NCI-H345 treated with DMSO at 0.1 percent for 48 hours (cell line): ENCODE data around the gene KRTAP2-3.
"Not testable (repeated sequence)": the region's sequence is repeated elsewhere in the genome, so short reads cannot be mapped to it uniquely, and the experiment has no call there.

Experiments
- DNase-seq: peaks from one replicate; lab custom pipeline; 2025; ENCODE audit not compliant: unreplicated experiment; lab: John Stamatoyannopoulos, UW

The KRTAP2-3 gene

GRCh38 chr17:41037853-41038350 is 22.0 kb downstream of the KRTAP2-3 start:
- no peak for DNase-seq

- DNase-seq: not testable (repeated sequence)
These were observed 25.5 kb downstream of the KRTAP2-3 start, which contains the start of gene KRTAP1-3 for GRCh38 chr17:41034346-41034935. TSS of gene KRTAP1-3 (minus strand) at chr17:41034874. CDS start at chr17:41034821, 53 bp downstream.

GRCh38 chr17:41029633-41030245 is 30.2 kb downstream of the KRTAP2-3 start, which contains the start of gene KRTAP1-4:
TSS of gene KRTAP1-4 (minus strand) at chr17:41030195. CDS start at chr17:41030078, 117 bp downstream.
- no peak for DNase-seq

- DNase-seq: no peak
These were observed 33.0 kb downstream of the KRTAP2-3 start, which contains the start of gene KRTAP1-5 for GRCh38 chr17:41026715-41027471. TSS of gene KRTAP1-5 (minus strand) at chr17:41027208. CDS start at chr17:41027155, 53 bp downstream.

GRCh38 chr17:41024697-41025096 is 35.2 kb downstream of the KRTAP2-3 start:
- DNase-seq: no peak

- DNase-seq: no peak
These were observed 39.6 kb downstream of the KRTAP2-3 start for GRCh38 chr17:41020336-41020735.

GRCh38 chr17:41019415-41019814 is 40.5 kb downstream of the KRTAP2-3 start:
- DNase-seq: no peak

- no peak for DNase-seq
These were observed 41.4 kb downstream of the KRTAP2-3 start for GRCh38 chr17:41018541-41018940.

GRCh38 chr17:41016578-41017215 is 43.2 kb downstream of the KRTAP2-3 start:
- no peak for DNase-seq

- DNase-seq: no peak
These were observed 44.5 kb downstream of the KRTAP2-3 start for GRCh38 chr17:41015454-41015853.

GRCh38 chr17:41013606-41014005 is 46.3 kb downstream of the KRTAP2-3 start:
- no peak for DNase-seq

- DNase-seq: no peak
These were observed 46.7 kb downstream of the KRTAP2-3 start for GRCh38 chr17:41013181-41013580.

- DNase-seq: no peak
These were observed 47.4 kb downstream of the KRTAP2-3 start for GRCh38 chr17:41012326-41013120.

GRCh38 chr17:41010441-41010840 is 49.5 kb downstream of the KRTAP2-3 start:
- DNase-seq: no peak

GRCh38 chr17:41009936-41010335 is 50.0 kb downstream of the KRTAP2-3 start:
- DNase-seq: no peak

- peak; percentile 64 for DNase-seq
These were observed 50.6 kb downstream of the KRTAP2-3 start for GRCh38 chr17:41009301-41009760.
